Measurements from ENCODE around the gene PCDH12. TPM values are rescaled to one million over a fixed set of nuclear protein-coding genes. Genes with fewer than 3 reads are reported as not detected.

PCDH12 gene
- polyA plus RNA-seq, 1 donor (not counting 4 experiments of a cell fraction or from before 2014, with no cell fraction given) = 0.01 TPM

DNA sequence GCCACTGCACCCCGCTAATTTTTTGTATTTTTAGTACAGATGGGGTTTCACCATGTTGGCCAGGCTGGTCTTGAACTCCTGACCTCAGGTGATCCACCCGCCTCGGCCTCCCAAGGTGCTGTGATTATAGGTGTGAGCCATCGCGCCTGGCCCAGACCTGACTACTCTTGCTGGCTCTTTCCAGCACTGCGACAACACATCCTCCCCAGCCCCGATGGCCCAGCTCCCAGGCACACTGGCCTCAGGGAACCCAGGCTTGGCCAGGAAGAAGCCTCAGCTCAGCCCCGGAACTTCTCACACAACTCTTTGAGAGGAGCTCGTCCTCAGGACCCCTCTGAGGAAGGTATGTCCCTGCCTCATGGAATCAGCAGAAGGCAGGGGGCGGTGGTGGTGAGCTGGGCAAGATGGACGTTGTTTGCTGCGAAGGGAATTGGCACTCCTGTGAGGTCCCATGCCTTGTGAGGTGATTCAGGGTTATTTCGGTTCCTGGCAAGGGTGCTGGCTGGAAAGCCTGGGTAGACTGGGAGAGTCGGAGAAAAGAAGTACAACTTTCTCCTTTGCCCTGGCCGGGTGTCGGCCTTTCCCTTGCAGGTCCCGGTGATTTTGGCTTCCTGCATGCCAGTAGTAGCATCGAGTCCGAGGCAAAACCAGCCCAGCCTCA lies 28.5 kb downstream of the PCDH12 start:
- peaks cover under 1% of the 10 kb centered on the region for H3K4me1 ChIP-seq (ENCODE audit: control insufficient read depth, extremely low read depth, insufficient read depth, low read length)
- H4K20me1 ChIP-seq (ENCODE audit: control insufficient read depth, extremely low read depth, insufficient read depth, low read length) = no peaks in the 10 kb centered on the region
- no peaks in the 10 kb centered on the region for H3K9me3 ChIP-seq (ENCODE audit: control insufficient read depth, low read depth, low read length)
- peaks cover 37 to 42% of the 10 kb centered on the region in 2 experiments for H3K36me3 ChIP-seq (ENCODE audit: control insufficient read depth in 2 of 2, extremely low read depth in 1 of 2, insufficient read depth in 2 of 2, low read length in 2 of 2)
- H3K4me3 ChIP-seq (ENCODE audit: control insufficient read depth in 2 of 3, extremely low read depth in 1 of 3, insufficient read depth in 2 of 3, low read depth in 1 of 3, low read length in 3 of 3) = no peak overlapping the region
- no peak overlapping the region for H3K9ac ChIP-seq (ENCODE audit: control insufficient read depth, extremely low read depth, insufficient read depth, low read length)
- H3K27ac ChIP-seq (ENCODE audit: control insufficient read depth, insufficient read depth, low read length) = no peak overlapping the region
- H3K9me1 ChIP-seq (ENCODE audit: control insufficient read depth, extremely low read depth, insufficient read depth, low read length) = peaks cover 4% of the 10 kb centered on the region
- H3K27me3 ChIP-seq (ENCODE audit: control insufficient read depth, extremely low read depth, insufficient read depth, low read length) = no peaks in the 10 kb centered on the region
- FAIRE-seq (no peak), DNase-seq (ENCODE audit: low read depth, low spot score) (no peak)
- peaks cover 5% of the 10 kb centered on the region for H3K79me2 ChIP-seq (ENCODE audit: control insufficient read depth, insufficient read depth, low read length)
- TF ChIP-seq EZH2 (IDR thresholded peaks at IDR 0.05; ENCODE audit: low read length) (no peak), CTCF (optimal IDR thresholded peaks at IDR 0.05 in 1 of 3, IDR thresholded peaks at IDR 0.05 in 1 of 3, conservative IDR thresholded peaks at IDR 0.05 in 1 of 3; ENCODE audit: extremely low read depth in 1 of 3, insufficient read depth in 2 of 3, low read length in 3 of 3) (no peak)
- no peak overlapping the region for H2AFZ ChIP-seq (ENCODE audit: control insufficient read depth, low read length)
- dilution Hi-C loops (cut with MboI; ENCODE audit: extremely low pct_ligation_motif_present, low sequenced_read_pairs) = no loop called here
- H3K4me2 ChIP-seq (ENCODE audit: control insufficient read depth, extremely low read depth, insufficient read depth, low read depth, low read length) = no peak overlapping the region

DNA sequence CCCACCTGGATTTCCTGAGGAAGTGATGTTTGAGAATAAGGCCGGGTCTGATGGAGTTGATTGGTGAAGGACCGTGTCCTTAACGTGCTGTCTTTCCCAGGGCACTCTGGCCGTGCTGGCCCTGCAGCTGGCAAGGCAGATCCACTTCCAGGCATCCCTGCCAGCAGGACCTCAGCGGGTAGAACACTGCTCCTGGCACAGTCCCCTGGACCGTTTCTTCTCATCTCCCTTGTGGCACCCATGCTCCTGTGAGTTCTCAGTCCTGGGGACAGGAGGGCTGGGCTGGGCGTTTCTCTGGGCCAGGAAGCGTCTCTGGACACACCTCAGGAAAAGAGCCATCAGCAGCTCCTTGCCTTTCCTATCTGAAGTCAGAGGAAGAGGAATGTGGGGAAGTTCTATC lies 30.0 kb downstream of the PCDH12 start:
- H3K4me2 ChIP-seq (ENCODE audit: control insufficient read depth, extremely low read depth, insufficient read depth, low read depth, low read length) = no peak overlapping the region
- H3K36me3 ChIP-seq (ENCODE audit: control insufficient read depth in 2 of 2, extremely low read depth in 1 of 2, insufficient read depth in 2 of 2, low read length in 2 of 2) = peaks cover 26 to 36% of the 10 kb centered on the region in 2 experiments
- no peak overlapping the region for H3K4me3 ChIP-seq (ENCODE audit: control insufficient read depth in 2 of 3, extremely low read depth in 1 of 3, insufficient read depth in 2 of 3, low read depth in 1 of 3, low read length in 3 of 3)
- DNase-seq (ENCODE audit: low read depth, low spot score) (no peak), FAIRE-seq (no peak)
- TF ChIP-seq EZH2 (IDR thresholded peaks at IDR 0.05; ENCODE audit: low read length) (no peak), CTCF (optimal IDR thresholded peaks at IDR 0.05 in 1 of 3, IDR thresholded peaks at IDR 0.05 in 1 of 3, conservative IDR thresholded peaks at IDR 0.05 in 1 of 3; ENCODE audit: extremely low read depth in 1 of 3, insufficient read depth in 2 of 3, low read length in 3 of 3) (no peak)
- peaks cover 2% of the 10 kb centered on the region for H3K9me1 ChIP-seq (ENCODE audit: control insufficient read depth, extremely low read depth, insufficient read depth, low read length)
- H3K9ac ChIP-seq (ENCODE audit: control insufficient read depth, extremely low read depth, insufficient read depth, low read length) = no peak overlapping the region
- no peak overlapping the region for H2AFZ ChIP-seq (ENCODE audit: control insufficient read depth, low read length)
- no peaks in the 10 kb centered on the region for H3K9me3 ChIP-seq (ENCODE audit: control insufficient read depth, low read depth, low read length)
- H3K4me1 ChIP-seq (ENCODE audit: control insufficient read depth, extremely low read depth, insufficient read depth, low read length) = peaks cover 6% of the 10 kb centered on the region
- no peaks in the 10 kb centered on the region for H4K20me1 ChIP-seq (ENCODE audit: control insufficient read depth, extremely low read depth, insufficient read depth, low read length)
- H3K27me3 ChIP-seq (ENCODE audit: control insufficient read depth, extremely low read depth, insufficient read depth, low read length) = no peaks in the 10 kb centered on the region
- peaks cover 11% of the 10 kb centered on the region for H3K79me2 ChIP-seq (ENCODE audit: control insufficient read depth, insufficient read depth, low read length)
- no peak overlapping the region for H3K27ac ChIP-seq (ENCODE audit: control insufficient read depth, insufficient read depth, low read length)
- dilution Hi-C loops (cut with MboI; ENCODE audit: extremely low pct_ligation_motif_present, low sequenced_read_pairs) = no loop called here

Measured in keratinocyte (primary cell).